H1 (cell line): ENCODE results near the gene CUTA. TPM values are rescaled to one million over a fixed set of nuclear protein-coding genes. Genes with fewer than 3 reads are reported as not detected.

Experiments used
- ASH2L ChIP-seq: fragments of 200-600, 300-600 bp; sonication (generic); IDR thresholded peaks from one replicate; pipeline ENCODE4 v1.7.1; 2017; ENCODE audit warnings: low read length
- BCL11A ChIP-seq, 2 experiments: IDR thresholded peaks; one replicate each; pipeline ENCODE4 v1.6.1; 2011; ENCODE audit warnings: low read depth in 2 of 2, low read length in 2 of 2, mild to moderate bottlenecking in 2 of 2
- FOSL1 ChIP-seq: IDR thresholded peaks from 2 replicates; pipeline ENCODE4 v1.6.1; 2011; ENCODE audit warnings: mild to moderate bottlenecking, low read depth, low read length, moderate library complexity; ENCODE audit not compliant: insufficient read depth
- polyA plus RNA-seq, 7 experiments: library from polyadenylated mRNA; depleted of rRNA in 3 of 7; stranded (reverse) in 5 of 7; unstranded in 2 of 7; fragments of >200 nt in 5 of 7; fragments of 200-250 nt in 2 of 7; gene quantifications; 1 replicate in 5 of 7; 2 replicates in 1 of 7; 4 replicates in 1 of 7; pipeline versions ENCODE4 v1.2.1 to v1.2.3, GENCODE V29; 2011 to 2013; ENCODE audit warnings: missing spikeins in 2 of 7, mixed read lengths in 2 of 7
- total RNA-seq: library from RNA; stranded (reverse); fragmentation: NEBNext Ultra II Directional; extraction: Animal tissue kit (Norgen Biotek cat#: 25700); gene quantifications from 2 replicates; pipeline ENCODE4 v1.2.1, GENCODE V29; 2021
- TF ChIP-seq, protein P1 (sequence below): IDR thresholded peaks from 2 replicates; pipeline ENCODE4 v1.6.1; 2012; ENCODE audit warnings: inconsistent platforms

The CUTA gene
- total and polyA plus RNA-seq, 2 of the 8 experiments (the other 6 are each of a cell fraction or from before 2014, with no cell fraction given), result 297 to 460 TPM

- TF ChIP-seq ASH2L, result no peak
- TF ChIP-seq, protein P1, sequence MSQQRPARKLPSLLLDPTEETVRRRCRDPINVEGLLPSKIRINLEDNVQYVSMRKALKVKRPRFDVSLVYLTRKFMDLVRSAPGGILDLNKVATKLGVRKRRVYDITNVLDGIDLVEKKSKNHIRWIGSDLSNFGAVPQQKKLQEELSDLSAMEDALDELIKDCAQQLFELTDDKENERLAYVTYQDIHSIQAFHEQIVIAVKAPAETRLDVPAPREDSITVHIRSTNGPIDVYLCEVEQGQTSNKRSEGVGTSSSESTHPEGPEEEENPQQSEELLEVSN, result no peak
- no peak for TF ChIP-seq BCL11A (IDR thresholded peaks at IDR 0.05; ENCODE audit: low read depth in 2 of 2, low read length in 2 of 2)
- TF ChIP-seq FOSL1, result no peak
Measured at GRCh38 chr6:33455051-33455450, 37.1 kb upstream of the CUTA start (continued).
